VCaP (cell line): ENCODE results near the gene SF3A1.

Experiments
- H3K27ac ChIP-seq: fragments of 450-650 bp; 2 replicates; pipeline ENCODE4 v1.5.1; 2017
- CTCF ChIP-seq: fragments of 450-650 bp; conservative IDR thresholded peaks from 2 replicates; pipeline ENCODE4 v1.5.1; 2017; ENCODE audit warnings: mild to moderate bottlenecking, moderate library complexity

SF3A1 gene

GRCh38 chr22:30381264-30381663 lies 24.6 kb upstream of the SF3A1 start:
- TF ChIP-seq CTCF, result no peak
- no peak overlapping the region for H3K27ac ChIP-seq

- no peak overlapping the region for H3K27ac ChIP-seq
- TF ChIP-seq CTCF, result no peak
Measured at GRCh38 chr22:30380011-30380410, 23.3 kb upstream of the SF3A1 start.

GRCh38 chr22:30375312-30375849 lies 18.7 kb upstream of the SF3A1 start:
- TF ChIP-seq CTCF, result no peak
- no peak overlapping the region for H3K27ac ChIP-seq

- H3K27ac ChIP-seq, result no peak overlapping the region
- no peak for TF ChIP-seq CTCF
Measured at GRCh38 chr22:30373331-30374325, 16.9 kb upstream of the SF3A1 start.

GRCh38 chr22:30372915-30373314 lies 16.2 kb upstream of the SF3A1 start:
- no peak for TF ChIP-seq CTCF

GRCh38 chr22:30371981-30372380 lies 15.3 kb upstream of the SF3A1 start:
- no peak overlapping the region for H3K27ac ChIP-seq
- TF ChIP-seq CTCF, result no peak

More at GRCh38 chr22:30372915-30373314, 16.2 kb upstream of the SF3A1 start:
- H3K27ac ChIP-seq, result no peak overlapping the region

- no peak for TF ChIP-seq CTCF
- H3K27ac ChIP-seq, result no peak overlapping the region
Measured at GRCh38 chr22:30371321-30371720, 14.6 kb upstream of the SF3A1 start.
